SW480 (cell line): ENCODE data around the gene CDCP2.
A peak's percentile ranks its signal among the peaks of the same experiment; 100 is the strongest.
"Not testable (repeated sequence)": the region's sequence is repeated elsewhere in the genome, so short reads cannot be mapped to it uniquely, and the experiment has no call there.

ENCODE experiments used
- DNase-seq: peaks from one replicate; pipeline ENCODE4 v3.0.0-alpha.2; 2016; ENCODE audit warnings: low spot score

Gene CDCP2

GRCh38 chr1:54168206-54168965 lies 15.6 kb upstream of the CDCP2 start:
- DNase-seq = no peak

GRCh38 chr1:54167422-54168139 lies 14.8 kb upstream of the CDCP2 start:
- DNase-seq = no peak

- not testable (repeated sequence) for DNase-seq
These were observed 13.6 kb upstream of the CDCP2 start for GRCh38 chr1:54166357-54166756.

GRCh38 chr1:54165146-54165545 lies 12.3 kb upstream of the CDCP2 start:
- no peak for DNase-seq

DNA sequence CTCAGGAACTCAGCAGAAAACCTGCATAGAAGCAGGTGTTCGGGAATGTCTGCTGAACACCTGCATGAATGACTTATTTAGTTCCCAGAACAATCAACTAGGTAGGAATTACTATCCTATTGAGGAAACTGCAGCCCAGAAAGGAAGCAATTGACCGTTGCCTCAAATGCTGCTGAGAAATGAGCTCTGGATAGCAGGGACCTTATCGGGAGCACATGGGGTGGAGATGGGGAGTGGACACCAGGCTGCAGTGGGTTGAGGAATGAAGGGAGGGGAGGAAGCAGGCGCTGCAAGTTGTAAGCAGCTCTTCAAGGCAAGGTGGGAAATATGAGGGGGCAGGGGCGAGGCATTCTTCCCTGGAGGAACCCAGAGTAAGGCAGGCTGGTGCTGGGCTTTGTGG lies 10.8 kb upstream of the CDCP2 start:
- DNase-seq = no peak

GRCh38 chr1:54163051-54163450 lies 10.3 kb upstream of the CDCP2 start:
- DNase-seq = no peak

- DNase-seq = no peak
These were observed 8.8 kb upstream of the CDCP2 start for GRCh38 chr1:54161495-54162168.

- no peak for DNase-seq
These were observed 7.6 kb upstream of the CDCP2 start for GRCh38 chr1:54160351-54160750.

DNA sequence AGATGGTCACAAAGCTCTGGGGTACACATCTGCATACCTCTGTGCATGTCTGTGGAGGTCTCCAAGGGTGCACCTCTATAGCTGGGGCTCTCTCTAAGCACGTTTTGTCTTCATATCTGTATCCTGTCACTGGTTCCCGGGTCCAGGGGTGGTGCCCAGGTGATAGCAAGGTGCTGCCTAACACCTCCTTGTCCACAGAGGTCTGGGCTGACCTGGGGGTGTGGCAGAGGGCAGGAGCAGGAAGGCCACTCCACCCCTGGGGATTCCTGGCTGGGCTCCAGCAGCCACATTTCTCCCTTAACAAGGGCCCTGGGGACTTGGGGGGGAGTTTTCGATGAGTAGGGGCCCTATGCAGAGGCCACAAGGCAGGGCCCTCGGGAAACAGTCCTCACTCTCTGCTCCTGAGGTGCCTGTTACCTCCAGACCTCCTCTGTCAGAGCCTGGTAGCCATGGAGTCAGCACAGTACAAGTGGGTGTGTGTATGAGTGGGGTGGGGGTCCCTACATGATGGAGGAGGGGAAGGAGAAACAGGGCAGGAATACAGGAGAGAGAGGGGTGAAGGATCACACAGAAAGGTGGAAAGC lies 7.0 kb upstream of the CDCP2 start:
- no peak for DNase-seq

- peak; percentile 64 for DNase-seq
These were observed 5.3 kb upstream of the CDCP2 start for GRCh38 chr1:54158071-54158470.

DNA sequence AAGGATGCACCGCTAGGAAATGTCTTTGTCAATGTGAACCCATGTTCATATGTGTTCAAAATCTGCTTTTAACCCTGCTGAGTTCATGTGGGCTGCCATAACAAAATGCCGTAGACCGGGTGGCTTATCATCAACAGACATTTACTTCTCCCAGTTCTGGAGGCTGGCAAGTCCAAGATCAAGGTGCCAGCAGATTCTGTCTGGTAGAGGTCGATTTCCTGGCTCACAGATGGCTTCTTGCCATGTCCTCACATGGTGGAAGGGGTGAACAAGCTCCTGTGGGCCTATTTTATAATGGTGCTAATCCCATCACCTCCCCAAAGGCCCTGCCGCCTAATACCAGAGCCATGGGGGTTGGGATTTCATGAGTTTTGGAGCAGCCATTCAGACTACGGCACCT lies 4.6 kb upstream of the CDCP2 start:
- DNase-seq = no peak

GRCh38 chr1:54156986-54157385 lies 4.2 kb upstream of the CDCP2 start:
- no peak for DNase-seq

GRCh38 chr1:54156201-54156600 lies 3.4 kb upstream of the CDCP2 start:
- DNase-seq = no peak

- no peak for DNase-seq
These were observed 987 bp upstream of the CDCP2 start for GRCh38 chr1:54153535-54154439.

GRCh38 chr1:54151013-54151412 lies 1.8 kb downstream of the CDCP2 start:
- DNase-seq = no peak

DNA sequence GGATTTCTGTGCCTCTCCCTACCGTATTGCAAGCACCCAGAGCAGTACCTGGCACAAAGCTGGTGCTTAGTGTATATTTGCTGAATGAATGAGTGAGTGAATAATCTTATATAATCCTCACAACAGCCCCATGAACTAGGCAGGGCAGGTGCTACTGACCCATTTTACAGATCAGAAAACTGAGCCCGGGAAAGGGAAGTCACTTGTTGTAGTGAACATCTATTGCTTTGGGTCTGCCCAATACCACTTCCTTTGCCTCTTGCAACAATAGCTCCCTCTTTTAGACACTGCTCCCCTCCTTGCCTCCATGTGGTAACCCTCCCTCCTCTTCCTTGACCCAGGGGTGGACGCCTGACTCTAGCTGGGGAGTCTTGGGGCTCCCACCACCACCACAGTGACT lies 3.1 kb downstream of the CDCP2 start:
- DNase-seq = no peak

DNA sequence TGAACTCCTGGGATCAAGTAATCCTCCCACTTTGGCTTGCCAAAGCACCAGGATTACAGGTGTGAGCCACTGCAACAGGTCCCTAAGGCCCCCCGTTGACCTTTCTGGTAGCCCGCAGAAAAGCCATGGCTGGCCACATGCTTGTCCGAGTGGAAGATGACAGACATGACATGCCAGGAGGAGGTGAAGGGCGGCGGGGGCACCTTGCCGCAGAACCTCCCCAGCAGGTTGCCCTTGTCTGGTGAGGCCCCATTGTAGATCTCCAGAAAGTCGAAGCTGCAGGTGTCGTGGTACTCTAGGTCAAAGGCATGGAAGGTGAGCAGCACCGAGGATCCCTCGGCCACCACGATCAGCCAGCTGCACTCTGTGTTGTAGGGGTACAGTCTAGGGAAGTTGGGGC lies 8.4 kb downstream of the CDCP2 start:
- no peak for DNase-seq

GRCh38 chr1:54142146-54142900 lies 10.5 kb downstream of the CDCP2 start:
- DNase-seq = no peak

DNA sequence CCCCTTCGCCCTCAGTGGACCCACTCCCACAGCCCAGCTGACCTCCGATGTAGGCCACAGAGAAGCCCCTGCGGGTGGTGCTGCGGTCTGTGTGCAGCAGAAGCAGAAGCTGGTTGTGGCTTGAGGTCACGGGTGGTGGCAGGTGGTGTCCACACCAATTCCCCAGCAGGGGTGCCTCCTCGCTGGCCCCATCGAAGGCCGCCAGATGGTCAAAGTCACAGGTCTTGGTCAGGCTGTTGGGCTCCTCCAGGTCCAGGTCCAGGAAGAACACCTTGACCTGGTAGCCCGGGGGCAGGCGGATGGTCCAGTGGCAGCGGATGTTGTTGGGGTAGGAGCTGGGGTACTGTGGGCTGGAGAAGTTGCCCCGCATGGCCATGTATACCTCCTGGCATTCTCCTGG lies 13.1 kb downstream of the CDCP2 start:
- DNase-seq = no peak

- DNase-seq = no peak
These were observed 13.8 kb downstream of the CDCP2 start for GRCh38 chr1:54138994-54139393.

DNA sequence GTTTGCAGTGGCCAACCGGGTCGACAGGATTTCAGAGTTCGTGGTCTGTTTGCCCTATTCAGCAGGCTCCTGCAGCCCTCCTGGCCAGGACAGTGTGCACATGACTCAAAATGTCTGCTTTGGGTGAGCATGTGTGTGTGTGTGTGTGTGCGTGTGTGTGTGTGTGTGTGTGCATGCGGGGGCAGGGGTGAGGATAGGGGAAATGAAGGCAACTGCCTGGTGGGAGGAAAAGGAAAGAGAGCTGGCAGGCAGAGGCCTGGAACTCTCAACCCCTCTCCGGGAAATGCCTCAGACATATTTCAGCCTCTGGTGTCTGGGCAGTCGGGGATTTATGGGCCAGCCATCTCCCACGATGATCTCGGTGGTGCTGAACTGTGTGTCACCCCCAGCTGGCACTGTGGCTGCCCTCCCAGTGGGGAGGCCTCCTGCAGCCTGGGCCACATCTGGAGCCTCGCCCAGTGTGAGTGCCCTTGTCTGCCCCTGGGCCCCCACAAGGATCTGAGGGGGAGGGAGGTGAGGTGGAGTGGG lies 15.2 kb downstream of the CDCP2 start:
- no peak for DNase-seq
